ENCODE results near the gene PHACTR1.
"Not testable (repeated sequence)": the region's sequence is repeated elsewhere in the genome, so short reads cannot be mapped to it uniquely, and the experiment has no call there.

PHACTR1 gene

GRCh38 chr6:13299403-13299821, 582.8 kb downstream of the PHACTR1 start:
- no peak for DNase-seq

- DNase-seq = no peak
Observed at GRCh38 chr6:13299918-13300317, 583.4 kb downstream of the PHACTR1 start.

GRCh38 chr6:13300643-13301590, 584.4 kb downstream of the PHACTR1 start:
- DNase-seq = no peak

GRCh38 chr6:13302291-13302690, 585.7 kb downstream of the PHACTR1 start:
- DNase-seq = no peak

GRCh38 chr6:13302751-13303667, 586.4 kb downstream of the PHACTR1 start:
- peak; percentile 37 for DNase-seq

GRCh38 chr6:13303668-13304017, 587.1 kb downstream of the PHACTR1 start:
- DNase-seq = peak; percentile 5

- DNase-seq = no peak
Observed at GRCh38 chr6:13304101-13304500, 587.5 kb downstream of the PHACTR1 start.

- DNase-seq = no peak
Observed at GRCh38 chr6:13304580-13305260, 588.2 kb downstream of the PHACTR1 start.

GRCh38 chr6:13305288-13305687, 588.7 kb downstream of the PHACTR1 start:
- no peak for DNase-seq

GRCh38 chr6:13305791-13306190, 589.2 kb downstream of the PHACTR1 start:
- no peak for DNase-seq

- DNase-seq = no peak
Observed at GRCh38 chr6:13307508-13307995, 591.0 kb downstream of the PHACTR1 start.

GRCh38 chr6:13308332-13308731, 591.8 kb downstream of the PHACTR1 start:
- no peak for DNase-seq

- DNase-seq = no peak
Observed at GRCh38 chr6:13311155-13311554, 594.6 kb downstream of the PHACTR1 start.

GRCh38 chr6:13314806-13315205, 598.2 kb downstream of the PHACTR1 start:
- DNase-seq = no peak

GRCh38 chr6:13315896-13316295, 599.3 kb downstream of the PHACTR1 start:
- no peak for DNase-seq

- DNase-seq = no peak
Observed at GRCh38 chr6:13318821-13319220, 602.3 kb downstream of the PHACTR1 start.

- no peak for DNase-seq
Observed at GRCh38 chr6:13319891-13320564, 603.5 kb downstream of the PHACTR1 start.

GRCh38 chr6:13326031-13326586, 609.5 kb downstream of the PHACTR1 start:
- DNase-seq = not testable (repeated sequence)

- DNase-seq = no peak
Observed at GRCh38 chr6:13327691-13328075, 611.1 kb downstream of the PHACTR1 start.

- DNase-seq = peak; percentile 88
Observed at GRCh38 chr6:13328076-13328874, 611.7 kb downstream of the PHACTR1 start, which contains the start of gene TBC1D7. TBC1D7 (minus strand) TSS chr6:13328537; CDS start chr6:13326898, 1,639 bp downstream.

- no peak for DNase-seq
Observed at GRCh38 chr6:13328875-13329183, 612.3 kb downstream of the PHACTR1 start.

Measured in stimulated activated naive CD4-positive, alpha-beta T cell treated with Interleukin-2 at 50 U/mL for 16 hours (primary cell).